ENCODE measurements around the gene SMIM35. TPM values are rescaled to one million over a fixed set of nuclear protein-coding genes. Genes with fewer than 3 reads are reported as not detected.

Gene SMIM35
- total and polyA plus RNA-seq, 2 of the 13 experiments (the other 11 are each of a cell fraction or from before 2014, with no cell fraction given) = not detected

DNA sequence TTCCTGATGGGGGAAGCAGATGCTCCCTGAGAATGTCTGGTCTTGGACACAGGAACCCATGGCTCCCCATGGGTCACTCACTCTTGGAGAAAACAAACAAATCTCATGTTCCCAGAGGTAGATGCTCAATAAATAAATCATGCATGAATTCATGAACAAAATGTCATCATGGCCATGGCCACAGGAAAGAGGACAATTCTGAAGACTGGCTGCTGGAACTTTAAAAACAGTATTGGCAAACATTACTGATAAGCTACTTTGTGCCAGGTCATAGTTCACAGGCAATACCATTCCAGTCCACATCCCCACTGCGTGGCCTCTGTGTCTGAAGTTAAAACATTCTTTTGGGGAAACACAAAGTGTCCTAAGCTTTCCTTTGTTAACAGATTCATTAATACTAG lies 9.2 kb upstream of the SMIM35 start (continued):
- TF ChIP-seq SOX6 (IDR thresholded peaks at IDR 0.05) (no peak), SOX6 (CRISPR knock-in tag; IDR thresholded peaks at IDR 0.05) (peak; percentile 97), ZNF567 (CRISPR knock-in tag; IDR thresholded peaks at IDR 0.05; ENCODE audit: borderline replicate concordance) (no peak), ZNF556 (CRISPR knock-in tag; IDR thresholded peaks at IDR 0.05; ENCODE audit: borderline replicate concordance) (no peak), HMG20A (CRISPR knock-in tag; IDR thresholded peaks at IDR 0.05; ENCODE audit: borderline replicate concordance) (peak; percentile 81), YEATS4 (CRISPR knock-in tag; IDR thresholded peaks at IDR 0.05; ENCODE audit: borderline replicate concordance) (peak; percentile 20; the same call in 1 of the 2 replicates), GPN1 (CRISPR knock-in tag; IDR thresholded peaks at IDR 0.05; ENCODE audit: borderline replicate concordance) (no peak), HDAC6 (IDR thresholded peaks at IDR 0.05; ENCODE audit: low read depth, low read length) (no peak), SIN3B (IDR thresholded peaks at IDR 0.05; ENCODE audit: low read length) (no peak), KAT8 (CRISPR knock-in tag; IDR thresholded peaks at IDR 0.05) (peak; percentile 49; the same call in 1 of the 2 replicates), TEAD3 (CRISPR knock-in tag; optimal IDR thresholded peaks at IDR 0.05; ENCODE audit: borderline replicate concordance) (peak; percentile 71), MIER3 (CRISPR knock-in tag; IDR thresholded peaks at IDR 0.05; ENCODE audit: borderline replicate concordance) (0 out of 2 replicates have a peak, but pooled peaks have one; percentile 28), ZNF24 (IDR thresholded peaks at IDR 0.05) (no peak), PHF21A (CRISPR knock-in tag; IDR thresholded peaks at IDR 0.05) (0 out of 2 replicates have a peak, but pooled peaks have one; percentile 56), MEF2D (CRISPR knock-in tag; IDR thresholded peaks at IDR 0.05) (peak; percentile 77), RXRB (CRISPR knock-in tag; IDR thresholded peaks at IDR 0.05; ENCODE audit: borderline replicate concordance) (peak; percentile 86), ASH2L (IDR thresholded peaks at IDR 0.05; ENCODE audit: insufficient read length, low read depth, low read length) (peak; percentile 30)
- TF ChIP-seq, protein P1, sequence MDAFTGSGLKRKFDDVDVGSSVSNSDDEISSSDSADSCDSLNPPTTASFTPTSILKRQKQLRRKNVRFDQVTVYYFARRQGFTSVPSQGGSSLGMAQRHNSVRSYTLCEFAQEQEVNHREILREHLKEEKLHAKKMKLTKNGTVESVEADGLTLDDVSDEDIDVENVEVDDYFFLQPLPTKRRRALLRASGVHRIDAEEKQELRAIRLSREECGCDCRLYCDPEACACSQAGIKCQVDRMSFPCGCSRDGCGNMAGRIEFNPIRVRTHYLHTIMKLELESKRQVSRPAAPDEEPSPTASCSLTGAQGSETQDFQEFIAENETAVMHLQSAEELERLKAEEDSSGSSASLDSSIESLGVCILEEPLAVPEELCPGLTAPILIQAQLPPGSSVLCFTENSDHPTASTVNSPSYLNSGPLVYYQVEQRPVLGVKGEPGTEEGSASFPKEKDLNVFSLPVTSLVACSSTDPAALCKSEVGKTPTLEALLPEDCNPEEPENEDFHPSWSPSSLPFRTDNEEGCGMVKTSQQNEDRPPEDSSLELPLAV (CRISPR knock-in tag; conservative IDR thresholded peaks at IDR 0.05; ENCODE audit: low read depth) = no peak
- TF ChIP-seq, protein P2, sequence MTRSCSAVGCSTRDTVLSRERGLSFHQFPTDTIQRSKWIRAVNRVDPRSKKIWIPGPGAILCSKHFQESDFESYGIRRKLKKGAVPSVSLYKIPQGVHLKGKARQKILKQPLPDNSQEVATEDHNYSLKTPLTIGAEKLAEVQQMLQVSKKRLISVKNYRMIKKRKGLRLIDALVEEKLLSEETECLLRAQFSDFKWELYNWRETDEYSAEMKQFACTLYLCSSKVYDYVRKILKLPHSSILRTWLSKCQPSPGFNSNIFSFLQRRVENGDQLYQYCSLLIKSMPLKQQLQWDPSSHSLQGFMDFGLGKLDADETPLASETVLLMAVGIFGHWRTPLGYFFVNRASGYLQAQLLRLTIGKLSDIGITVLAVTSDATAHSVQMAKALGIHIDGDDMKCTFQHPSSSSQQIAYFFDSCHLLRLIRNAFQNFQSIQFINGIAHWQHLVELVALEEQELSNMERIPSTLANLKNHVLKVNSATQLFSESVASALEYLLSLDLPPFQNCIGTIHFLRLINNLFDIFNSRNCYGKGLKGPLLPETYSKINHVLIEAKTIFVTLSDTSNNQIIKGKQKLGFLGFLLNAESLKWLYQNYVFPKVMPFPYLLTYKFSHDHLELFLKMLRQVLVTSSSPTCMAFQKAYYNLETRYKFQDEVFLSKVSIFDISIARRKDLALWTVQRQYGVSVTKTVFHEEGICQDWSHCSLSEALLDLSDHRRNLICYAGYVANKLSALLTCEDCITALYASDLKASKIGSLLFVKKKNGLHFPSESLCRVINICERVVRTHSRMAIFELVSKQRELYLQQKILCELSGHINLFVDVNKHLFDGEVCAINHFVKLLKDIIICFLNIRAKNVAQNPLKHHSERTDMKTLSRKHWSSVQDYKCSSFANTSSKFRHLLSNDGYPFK (CRISPR knock-in tag; IDR thresholded peaks at IDR 0.05; ENCODE audit: borderline replicate concordance) = no peak
- TF ChIP-seq, protein P3, sequence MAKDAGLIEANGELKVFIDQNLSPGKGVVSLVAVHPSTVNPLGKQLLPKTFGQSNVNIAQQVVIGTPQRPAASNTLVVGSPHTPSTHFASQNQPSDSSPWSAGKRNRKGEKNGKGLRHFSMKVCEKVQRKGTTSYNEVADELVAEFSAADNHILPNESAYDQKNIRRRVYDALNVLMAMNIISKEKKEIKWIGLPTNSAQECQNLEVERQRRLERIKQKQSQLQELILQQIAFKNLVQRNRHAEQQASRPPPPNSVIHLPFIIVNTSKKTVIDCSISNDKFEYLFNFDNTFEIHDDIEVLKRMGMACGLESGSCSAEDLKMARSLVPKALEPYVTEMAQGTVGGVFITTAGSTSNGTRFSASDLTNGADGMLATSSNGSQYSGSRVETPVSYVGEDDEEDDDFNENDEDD (CRISPR knock-in tag; IDR thresholded peaks at IDR 0.05; ENCODE audit: borderline replicate concordance) = no peak
- TF ChIP-seq, protein P4, sequence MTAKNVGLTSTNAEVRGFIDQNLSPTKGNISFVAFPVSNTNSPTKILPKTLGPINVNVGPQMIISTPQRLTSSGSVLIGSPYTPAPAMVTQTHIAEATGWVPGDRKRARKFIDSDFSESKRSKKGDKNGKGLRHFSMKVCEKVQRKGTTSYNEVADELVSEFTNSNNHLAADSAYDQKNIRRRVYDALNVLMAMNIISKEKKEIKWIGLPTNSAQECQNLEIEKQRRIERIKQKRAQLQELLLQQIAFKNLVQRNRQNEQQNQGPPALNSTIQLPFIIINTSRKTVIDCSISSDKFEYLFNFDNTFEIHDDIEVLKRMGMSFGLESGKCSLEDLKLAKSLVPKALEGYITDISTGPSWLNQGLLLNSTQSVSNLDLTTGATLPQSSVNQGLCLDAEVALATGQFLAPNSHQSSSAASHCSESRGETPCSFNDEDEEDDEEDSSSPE (CRISPR knock-in tag; IDR thresholded peaks at IDR 0.05) = no peak
- TF ChIP-seq, protein P5, sequence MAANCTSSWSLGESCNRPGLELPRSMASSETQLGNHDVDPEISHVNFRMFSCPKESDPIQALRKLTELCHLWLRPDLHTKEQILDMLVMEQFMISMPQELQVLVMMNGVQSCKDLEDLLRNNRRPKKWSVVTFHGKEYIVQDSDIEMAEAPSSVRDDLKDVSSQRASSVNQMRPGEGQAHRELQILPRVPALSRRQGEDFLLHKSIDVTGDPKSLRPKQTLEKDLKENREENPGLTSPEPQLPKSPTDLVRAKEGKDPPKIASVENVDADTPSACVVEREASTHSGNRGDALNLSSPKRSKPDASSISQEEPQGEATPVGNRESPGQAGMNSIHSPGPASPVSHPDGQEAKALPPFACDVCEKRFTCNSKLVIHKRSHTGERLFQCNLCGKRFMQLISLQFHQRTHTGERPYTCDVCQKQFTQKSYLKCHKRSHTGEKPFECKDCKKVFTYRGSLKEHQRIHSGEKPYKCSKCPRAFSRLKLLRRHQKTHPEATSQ (CRISPR knock-in tag; IDR thresholded peaks at IDR 0.05; ENCODE audit: borderline replicate concordance) = peak; percentile 51; the same call in 1 of the 2 replicates
